Activated naive CD4-positive, alpha-beta T cell treated with anti-CD3 and anti-CD28 coated beads for 36 hours (primary cell): ENCODE measurements around the gene PCARE. TPM values are rescaled to one million over a fixed set of nuclear protein-coding genes. Genes with fewer than 3 reads are reported as not detected.

ENCODE experiments used
- CTCF ChIA-PET: fragments of 350-600 bp; sonication (Branson Sonifier 250); formaldehyde crosslinking; loops from one replicate; lab custom pipeline; 2021; ENCODE audit warnings: antibody characterized with exemption; lab: Charles Lee
- DNase-seq: peaks from one replicate; pipeline ENCODE4 v3.0.0-alpha.2; 2020
- H3K27ac Mint-ChIP-seq: one replicate; pipeline ENCODE4 v1.8.0; 2021; ENCODE audit warnings: mild to moderate bottlenecking, mixed read lengths
- H3K27me3 Mint-ChIP-seq: one replicate; pipeline ENCODE4 v1.8.0; 2021; ENCODE audit warnings: low read depth, mixed read lengths
- H3K36me3 Mint-ChIP-seq: one replicate; pipeline ENCODE4 v1.8.0; 2021; ENCODE audit warnings: low read depth, mixed read lengths
- H3K4me1 Mint-ChIP-seq: one replicate; pipeline ENCODE4 v1.8.0; 2021; ENCODE audit warnings: low read depth, mixed read lengths
- H3K4me3 Mint-ChIP-seq: one replicate; pipeline ENCODE4 v1.8.0; 2021; ENCODE audit warnings: mild to moderate bottlenecking, moderate library complexity, mixed read lengths
- H3K9me3 Mint-ChIP-seq: one replicate; pipeline ENCODE4 v1.8.0; 2021; ENCODE audit warnings: mixed read lengths
- intact Hi-C: fragments of 100-400 bp; cut with micrococcal nuclease; formaldehyde crosslinking; loops from one replicate; pipeline ENCODE4 v1.15.1; 2023
- total RNA-seq, 2 experiments: library from RNA; stranded (reverse); gene quantifications; one replicate each; pipeline ENCODE4 v1.2.3, GENCODE V29; 2021

PCARE gene
- total RNA-seq, 2 experiments from 2014 or later, result not detected

DNA sequence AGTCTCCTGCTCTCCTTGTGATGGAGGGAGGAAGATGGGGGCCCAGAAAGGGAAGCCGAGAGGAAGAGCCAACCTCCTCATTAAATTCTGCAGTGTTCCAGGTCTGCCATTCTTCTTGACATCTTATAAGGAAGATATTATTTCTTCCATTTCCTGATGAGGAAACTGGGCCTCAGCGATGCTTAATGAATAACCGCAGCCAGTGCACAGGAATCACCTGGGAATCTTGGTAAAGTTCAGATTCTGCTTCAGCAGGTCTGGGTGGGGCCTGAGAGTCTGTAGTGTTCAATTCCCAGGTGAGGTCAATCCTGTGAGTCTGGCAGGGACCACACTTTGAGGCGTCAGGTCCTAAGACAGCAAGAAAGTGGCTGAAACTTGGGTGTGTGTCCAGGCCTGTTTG lies 17.3 kb downstream of the PCARE start:
- no peak overlapping the region for H3K27ac Mint-ChIP-seq
- intact Hi-C loops, result no loop called here
- CTCF ChIA-PET, result no interaction called here

DNA sequence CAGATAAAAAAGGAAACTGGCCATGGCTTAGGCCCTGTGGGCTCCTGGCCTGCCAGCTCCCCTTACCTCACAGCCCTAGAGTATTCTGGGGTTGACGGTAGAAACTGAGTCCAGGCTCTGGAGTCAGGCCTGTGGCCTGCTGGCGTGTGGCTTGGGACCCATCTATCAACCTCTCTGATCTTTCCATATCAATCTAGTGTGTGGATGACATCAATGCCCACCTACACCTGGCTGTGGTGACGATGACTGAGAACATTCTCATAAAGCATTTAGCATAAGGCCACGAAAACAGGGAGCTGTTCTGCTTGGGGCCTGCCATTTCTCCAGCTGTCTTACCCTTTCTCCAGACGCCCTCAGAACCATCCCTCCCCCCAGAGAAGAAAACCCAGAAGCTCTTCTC lies 17.9 kb downstream of the PCARE start:
- H3K27ac Mint-ChIP-seq, result no peak overlapping the region
- H3K4me1 Mint-ChIP-seq, result peaks cover 19% of the 10 kb centered on the region
- no peaks in the 10 kb centered on the region for H3K27me3 Mint-ChIP-seq
- intact Hi-C loops, result no loop called here
- DNase-seq, result no peak
- no peaks in the 10 kb centered on the region for H3K9me3 Mint-ChIP-seq
- CTCF ChIA-PET, result no interaction called here
- H3K36me3 Mint-ChIP-seq, result no peaks in the 10 kb centered on the region
- H3K4me3 Mint-ChIP-seq, result no peak overlapping the region

More for the DNA sequence above, 17.3 kb downstream of the PCARE start:
- Mint-ChIP-seq H3K27me3 (no peaks in the 10 kb centered on the region), H3K9me3 (no peaks in the 10 kb centered on the region), H3K36me3 (no peaks in the 10 kb centered on the region), H3K4me1 (peaks cover 19% of the 10 kb centered on the region), H3K4me3 (no peak overlapping the region)
- DNase-seq, result no peak

DNA sequence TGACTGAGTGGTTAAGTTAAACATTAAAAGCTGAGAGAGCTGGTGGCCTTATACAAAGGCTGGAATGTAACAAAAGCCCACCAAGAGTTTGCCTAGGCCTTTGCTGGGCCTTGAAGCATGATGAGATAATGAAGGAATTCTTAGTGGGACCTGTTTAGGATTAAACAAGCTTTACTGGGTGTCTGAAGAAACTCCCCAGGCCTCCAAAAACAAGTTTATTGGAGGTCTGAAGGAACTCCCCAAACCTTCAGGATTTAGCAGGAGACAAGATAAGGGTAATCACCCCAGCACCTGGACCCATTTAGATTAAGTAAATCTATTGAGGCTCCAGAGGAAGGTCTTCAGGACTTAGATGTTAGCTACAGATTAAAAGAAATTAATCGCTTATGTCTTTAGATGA lies 18.7 kb downstream of the PCARE start:
- no peak for DNase-seq
- no peaks in the 10 kb centered on the region for H3K9me3 Mint-ChIP-seq
- H3K4me3 Mint-ChIP-seq, result no peak overlapping the region
- H3K27me3 Mint-ChIP-seq, result no peaks in the 10 kb centered on the region
- intact Hi-C loops, result no loop called here
- CTCF ChIA-PET, result no interaction called here
- no peak overlapping the region for H3K27ac Mint-ChIP-seq
- peaks cover 18% of the 10 kb centered on the region for H3K4me1 Mint-ChIP-seq
- no peaks in the 10 kb centered on the region for H3K36me3 Mint-ChIP-seq

DNA sequence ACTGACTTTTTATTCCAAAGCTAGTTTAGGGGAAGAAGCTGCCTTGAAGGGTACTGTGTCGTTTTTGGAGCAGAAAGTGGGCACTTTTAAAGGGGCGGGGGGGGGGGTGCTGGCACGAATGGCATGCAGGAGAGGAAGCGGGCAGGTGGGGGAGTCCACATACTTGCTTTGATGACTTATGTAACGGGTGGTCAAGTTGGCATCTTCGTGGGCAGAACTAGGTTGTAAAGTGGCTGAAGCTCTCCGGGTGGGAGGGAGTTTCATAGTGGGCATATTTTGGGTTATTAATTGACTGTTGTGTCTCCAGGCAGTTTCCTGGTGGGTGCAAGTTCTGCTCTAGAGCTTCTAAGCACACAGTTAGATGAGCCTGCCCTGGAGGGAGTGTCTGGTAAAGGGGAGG lies 19.9 kb downstream of the PCARE start:
- CTCF ChIA-PET, result no interaction called here

DNA sequence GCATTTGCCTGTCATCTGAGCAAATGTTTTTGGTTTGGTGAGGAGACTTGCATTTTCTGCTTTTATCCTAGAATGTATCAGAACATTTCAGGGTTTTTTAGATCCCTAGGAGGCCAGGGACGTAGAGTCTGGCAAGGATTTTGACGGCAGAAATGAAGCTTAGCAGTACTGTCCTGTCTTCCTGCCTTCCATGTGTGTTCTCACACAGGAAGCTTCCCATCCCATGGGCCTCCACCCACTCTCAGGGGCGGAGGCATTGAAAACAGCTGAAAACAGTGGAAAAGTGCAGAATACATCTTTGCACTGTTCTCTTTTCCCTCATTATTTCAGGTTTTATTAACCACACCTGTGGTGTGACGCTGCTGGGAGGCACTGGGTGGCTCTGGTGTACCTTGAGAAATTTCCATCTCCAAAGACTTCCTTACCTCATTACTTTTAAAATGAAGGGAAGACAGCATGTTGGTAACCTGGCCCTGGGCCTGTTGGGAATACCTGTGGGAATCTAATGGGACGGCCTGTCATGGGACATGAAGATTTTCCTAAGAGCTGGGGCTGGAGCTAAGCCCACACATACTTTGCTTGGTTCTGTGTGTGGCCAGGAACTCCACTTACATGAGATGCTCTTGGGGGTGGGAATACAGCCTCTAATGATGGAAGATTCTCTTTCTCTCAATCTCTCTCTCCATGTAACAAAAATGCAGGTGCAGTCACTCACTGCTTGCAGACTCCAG lies 20.5 kb downstream of the PCARE start:
- Mint-ChIP-seq H3K27me3 (no peaks in the 10 kb centered on the region), H3K4me1 (peaks cover 2% of the 10 kb centered on the region), H3K36me3 (no peaks in the 10 kb centered on the region), H3K27ac (no peak overlapping the region), H3K4me3 (no peak overlapping the region), H3K9me3 (no peaks in the 10 kb centered on the region)
- CTCF ChIA-PET, result no interaction called here
- intact Hi-C loops, result loop anchor here (1.0 kb wide), 1 partner anchor 143 kb away; no protein-coding TSS in a partner anchor
- no peak for DNase-seq

More for the DNA sequence above, 19.9 kb downstream of the PCARE start:
- Mint-ChIP-seq H3K4me3 (no peak overlapping the region), H3K27me3 (no peaks in the 10 kb centered on the region), H3K9me3 (no peaks in the 10 kb centered on the region), H3K36me3 (no peaks in the 10 kb centered on the region), H3K4me1 (peaks cover 7% of the 10 kb centered on the region), H3K27ac (no peak overlapping the region)
- intact Hi-C loops, result loop anchor here (1.0 kb wide), 1 partner anchor 143 kb away; no protein-coding TSS in a partner anchor
- no peak for DNase-seq

DNA sequence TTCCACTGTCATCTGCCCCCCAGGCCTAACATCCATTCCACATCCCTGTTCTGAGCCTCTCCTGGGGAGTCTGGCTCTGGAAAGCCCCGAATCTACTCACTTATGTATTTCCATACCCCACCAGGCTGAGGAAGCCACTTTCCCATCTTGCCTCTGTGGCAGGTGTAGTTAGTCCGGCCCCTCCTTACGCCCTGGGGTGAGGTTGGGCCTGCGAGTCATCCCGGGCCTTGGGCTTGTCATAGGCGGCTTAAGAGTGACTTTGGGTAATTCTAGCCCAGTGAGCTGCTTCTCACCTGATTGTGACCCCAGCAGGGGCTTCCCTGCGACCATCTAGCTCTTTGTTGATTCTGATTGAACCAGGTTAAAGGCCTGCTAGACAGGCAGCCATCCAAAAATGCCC lies 21.1 kb downstream of the PCARE start:
- intact Hi-C loops, result no loop called here
- Mint-ChIP-seq H3K27me3 (no peaks in the 10 kb centered on the region), H3K27ac (no peak overlapping the region), H3K4me1 (no peaks in the 10 kb centered on the region), H3K4me3 (no peak overlapping the region), H3K9me3 (no peaks in the 10 kb centered on the region), H3K36me3 (no peaks in the 10 kb centered on the region)
- peak; percentile 12 for DNase-seq
- CTCF ChIA-PET, result no interaction called here

DNA sequence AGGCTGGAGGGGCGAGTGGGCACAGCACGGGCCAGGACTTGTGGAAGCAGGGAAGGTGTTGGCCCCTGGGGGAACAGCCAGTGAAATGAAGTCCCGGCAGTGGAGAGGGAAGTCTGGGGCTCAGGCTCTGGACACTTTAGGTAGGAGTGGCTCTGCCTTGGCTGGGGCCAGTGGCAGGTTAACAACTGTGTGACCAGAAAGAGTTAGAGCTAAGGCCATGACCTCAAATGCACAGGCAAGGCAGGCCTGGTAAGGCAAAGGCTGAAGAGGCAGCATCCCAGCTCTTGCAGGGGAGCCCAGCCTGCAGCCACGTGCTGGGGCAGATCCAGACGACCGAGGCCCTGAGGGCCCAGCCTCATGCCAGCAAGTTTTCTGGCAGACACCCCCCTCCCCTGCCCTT lies 21.5 kb downstream of the PCARE start:
- Mint-ChIP-seq H3K9me3 (no peaks in the 10 kb centered on the region), H3K36me3 (no peaks in the 10 kb centered on the region), H3K27ac (no peak overlapping the region), H3K27me3 (no peaks in the 10 kb centered on the region), H3K4me1 (no peaks in the 10 kb centered on the region), H3K4me3 (no peak overlapping the region)
- CTCF ChIA-PET, result no interaction called here
- DNase-seq, result no peak
- intact Hi-C loops, result no loop called here

DNA sequence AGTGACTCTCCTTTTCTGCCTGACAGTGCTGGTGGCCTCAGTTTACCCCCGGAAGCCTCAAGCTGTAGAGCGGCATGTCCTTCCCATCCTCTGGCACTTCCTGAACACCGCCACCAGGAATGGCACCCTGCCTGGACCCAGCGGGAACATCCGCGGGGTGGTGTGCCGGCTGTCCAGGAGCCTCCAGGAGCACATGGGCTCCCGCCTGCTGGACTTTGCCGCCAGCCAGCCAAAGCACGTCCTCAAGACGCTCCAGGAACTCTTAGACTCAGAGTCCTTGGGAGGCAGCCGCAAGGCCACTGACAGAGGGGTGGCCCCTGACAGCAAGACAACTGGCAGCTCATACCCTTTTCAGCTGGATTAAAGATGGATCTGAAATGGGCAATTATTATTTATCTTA lies 22.6 kb downstream of the PCARE start:
- Mint-ChIP-seq H3K27me3 (no peaks in the 10 kb centered on the region), H3K36me3 (no peaks in the 10 kb centered on the region), H3K4me1 (no peaks in the 10 kb centered on the region), H3K4me3 (no peak overlapping the region), H3K27ac (no peak overlapping the region), H3K9me3 (no peaks in the 10 kb centered on the region)
- intact Hi-C loops, result no loop called here
- CTCF ChIA-PET, result no interaction called here
- no peak for DNase-seq

DNA sequence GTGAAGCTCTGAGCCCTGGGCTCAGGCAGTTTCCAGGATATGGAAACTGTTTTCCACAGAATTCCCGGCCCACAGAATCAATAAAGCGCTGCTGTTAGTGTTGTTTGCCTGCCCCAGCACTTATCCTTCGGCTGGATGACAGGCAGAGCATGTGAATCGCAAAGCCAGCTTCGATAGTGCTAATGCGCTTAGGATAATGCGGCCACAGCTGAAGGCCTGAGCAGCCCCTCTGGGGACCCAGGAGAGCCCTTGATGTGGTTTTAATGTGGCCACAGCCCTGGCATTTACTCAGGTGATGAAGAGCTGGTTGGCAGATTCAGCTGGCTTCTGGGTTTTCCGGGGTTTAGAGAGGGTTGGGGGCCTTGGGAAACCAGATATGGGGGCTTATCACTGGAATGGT lies 23.7 kb downstream of the PCARE start:
- Mint-ChIP-seq H3K27me3 (no peaks in the 10 kb centered on the region), H3K9me3 (no peaks in the 10 kb centered on the region), H3K36me3 (no peaks in the 10 kb centered on the region), H3K4me3 (no peak overlapping the region), H3K27ac (no peak overlapping the region), H3K4me1 (no peaks in the 10 kb centered on the region)
- CTCF ChIA-PET, result no interaction called here
- intact Hi-C loops, result no loop called here
- no peak for DNase-seq

DNA sequence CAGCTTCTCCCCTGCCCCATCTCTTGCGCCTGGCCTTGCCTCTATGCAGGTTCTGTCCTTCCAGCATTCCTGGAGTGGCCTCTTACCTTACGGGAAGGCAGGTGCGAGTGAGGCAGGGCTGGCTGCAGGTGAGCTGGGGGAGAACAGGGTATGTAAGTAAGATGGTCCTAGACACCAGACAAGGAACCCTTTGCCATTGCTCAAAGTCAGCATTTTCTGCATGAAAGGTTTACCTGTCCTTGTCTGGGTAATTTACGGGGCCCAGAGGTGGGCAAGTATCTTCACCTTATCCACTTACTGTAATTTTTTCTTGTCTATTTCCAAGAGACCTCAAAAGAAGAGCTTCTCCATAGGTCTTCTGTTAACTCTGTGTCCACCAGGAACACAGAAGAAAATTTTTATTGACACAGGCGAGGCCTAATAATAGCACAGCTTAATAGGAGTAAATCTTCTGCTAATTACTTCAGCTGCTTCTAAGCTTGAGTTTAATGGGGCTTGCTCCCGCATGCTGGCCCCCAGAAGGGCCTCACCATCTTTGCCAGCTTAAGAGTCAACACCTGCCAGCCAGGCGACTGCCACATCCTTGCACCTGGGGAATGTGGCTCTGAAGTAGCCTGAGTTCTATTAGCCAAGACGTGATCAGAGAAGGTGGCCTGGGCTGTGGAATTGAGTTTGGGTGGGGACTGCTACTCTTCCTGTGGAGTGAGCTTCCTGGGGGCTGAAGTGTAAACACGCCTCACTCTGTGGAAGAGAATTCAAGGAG lies 27.1 kb downstream of the PCARE start:
- Mint-ChIP-seq H3K4me3 (no peak overlapping the region), H3K27ac (no peak overlapping the region), H3K27me3 (no peaks in the 10 kb centered on the region), H3K36me3 (no peaks in the 10 kb centered on the region), H3K9me3 (no peaks in the 10 kb centered on the region), H3K4me1 (no peaks in the 10 kb centered on the region)
- DNase-seq, result no peak
- intact Hi-C loops, result no loop called here
- CTCF ChIA-PET, result no interaction called here

DNA sequence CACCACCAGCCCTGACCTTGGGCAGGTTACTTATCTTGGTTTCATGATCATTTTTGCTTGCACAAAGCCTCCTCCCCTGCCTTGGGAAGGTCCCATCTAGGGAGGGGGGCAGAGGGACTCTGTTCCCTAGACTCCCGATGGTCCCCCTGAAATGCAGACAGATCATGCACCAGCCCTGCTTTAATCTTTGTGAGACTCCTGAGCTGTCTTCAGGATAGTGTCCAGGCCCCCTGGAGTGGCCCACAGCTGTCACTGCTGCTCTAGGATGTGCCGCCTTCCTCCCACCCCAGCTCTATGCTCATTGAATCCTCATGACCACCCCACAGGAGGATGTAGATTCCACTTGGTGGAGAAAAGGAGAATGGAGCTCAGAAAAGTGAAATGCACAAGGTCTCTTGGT lies 28.0 kb downstream of the PCARE start:
- intact Hi-C loops, result no loop called here
- Mint-ChIP-seq H3K4me1 (no peaks in the 10 kb centered on the region), H3K4me3 (no peak overlapping the region), H3K27ac (no peak overlapping the region), H3K36me3 (no peaks in the 10 kb centered on the region), H3K9me3 (no peaks in the 10 kb centered on the region), H3K27me3 (no peaks in the 10 kb centered on the region)
- CTCF ChIA-PET, result no interaction called here
- no peak for DNase-seq

DNA sequence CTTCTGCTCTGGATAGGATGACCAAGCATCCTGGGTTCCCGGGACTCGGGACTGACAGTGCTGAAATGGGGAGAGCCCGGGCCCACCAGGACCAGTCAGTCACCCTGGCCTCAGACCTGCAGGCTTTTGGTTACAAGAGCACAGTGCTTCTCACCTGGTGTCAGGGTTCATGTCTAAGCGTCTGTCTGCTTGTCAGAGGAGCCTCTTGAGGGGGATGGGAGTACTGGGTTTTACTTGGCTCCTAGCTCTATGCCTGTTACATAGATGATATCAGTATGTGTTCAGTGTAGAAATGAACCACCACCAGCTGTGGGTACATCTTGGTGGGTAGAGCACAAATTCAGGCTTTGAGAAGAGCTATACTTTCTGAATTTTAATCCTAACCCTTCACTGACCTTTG lies 29.9 kb downstream of the PCARE start:
- no peak overlapping the region for H3K27ac Mint-ChIP-seq
- intact Hi-C loops, result no loop called here
- no peaks in the 10 kb centered on the region for H3K9me3 Mint-ChIP-seq
- H3K4me3 Mint-ChIP-seq, result no peak overlapping the region
- no peaks in the 10 kb centered on the region for H3K36me3 Mint-ChIP-seq
- DNase-seq, result no peak
- CTCF ChIA-PET, result no interaction called here
- peaks cover 2% of the 10 kb centered on the region for H3K4me1 Mint-ChIP-seq
- H3K27me3 Mint-ChIP-seq, result no peaks in the 10 kb centered on the region

DNA sequence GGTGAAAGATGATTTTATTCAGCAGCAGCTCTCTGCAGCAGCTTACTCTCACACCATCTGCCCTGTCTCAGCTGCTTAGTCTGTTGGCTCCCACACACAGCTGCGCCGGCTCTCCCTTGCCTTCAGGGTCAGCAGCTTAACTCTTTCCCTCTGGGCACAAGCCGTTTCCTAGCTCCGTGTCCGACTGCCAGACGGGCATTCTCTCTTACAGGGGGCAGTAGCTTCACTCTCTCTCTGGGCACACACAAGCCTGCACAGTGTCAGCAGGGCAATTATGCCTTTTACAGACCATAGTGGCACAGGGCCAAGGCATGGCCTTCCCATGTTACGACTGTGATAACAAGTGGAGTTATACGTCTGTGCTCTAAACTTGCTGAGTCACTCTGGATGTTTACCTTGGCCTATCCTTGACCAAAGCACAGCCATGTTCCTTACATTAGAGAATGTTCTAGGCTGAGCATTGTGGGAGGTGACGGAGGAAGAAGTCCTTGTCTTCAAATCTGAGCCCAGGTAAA lies 31.7 kb downstream of the PCARE start:
- CTCF ChIA-PET, result interaction anchor here (1.2 kb wide), 1 partner anchor 84 kb away, joined by 3 read pairs; no protein-coding TSS in a partner anchor
- Mint-ChIP-seq H3K36me3 (no peaks in the 10 kb centered on the region), H3K27ac (no peak overlapping the region), H3K4me3 (no peak overlapping the region), H3K9me3 (no peaks in the 10 kb centered on the region), H3K27me3 (no peaks in the 10 kb centered on the region), H3K4me1 (peaks cover 2% of the 10 kb centered on the region)
- DNase-seq, result no peak
- intact Hi-C loops, result no loop called here
